Right lobe of liver (tissue), 6 donors: ENCODE results near the gene DNAJB8. TPM values are rescaled to one million over a fixed set of nuclear protein-coding genes. Genes with fewer than 3 reads are reported as not detected.

Experiments
- ATAC-seq, 4 donors: fragments of 200-7000 bp; cut with Tn5 transposase; one replicate each; pipeline ENCODE4 v1.9.1; 2020; ENCODE audit warnings: mild to moderate bottlenecking in 4 of 4, moderate library complexity in 4 of 4
- DNase-seq, 3 donors: peaks; one replicate each; pipeline ENCODE4 v3.0.0-alpha.2; 2020
- H3K27ac ChIP-seq, 3 donors: fragments of 200-600 bp; one replicate each; pipeline ENCODE4 v1.8.0; 2022
- H3K27me3 ChIP-seq, 2 donors: fragments of 200-600 bp; one replicate each; pipeline ENCODE4 v1.8.0; 2022
- H3K36me3 ChIP-seq, 4 donors: fragments of 200-600 bp; sonication (generic) in 1 of 4; one replicate each; pipeline versions ENCODE4 v1.5.1 to v1.8.0; 2017 to 2022; ENCODE audit warnings: control low read depth in 1 of 4
- H3K4me1 ChIP-seq, 4 donors: fragments of 200-600 bp; sonication (generic) in 1 of 4; one replicate each; pipeline versions ENCODE4 v1.5.1 to v1.8.0; 2017 to 2022; ENCODE audit warnings: control low read depth in 1 of 4
- H3K4me3 ChIP-seq, 3 donors: fragments of 200-600 bp; one replicate each; pipeline ENCODE4 v1.8.0; 2022
- H3K9me3 ChIP-seq, 4 donors: fragments of 200-600 bp; sonication (generic) in 1 of 4; one replicate each; pipeline versions ENCODE4 v1.5.1 to v1.8.0; 2017 to 2022; ENCODE audit warnings: control low read depth in 1 of 4
- CTCF ChIP-seq, 4 donors: fragments of 200-600 bp in 3 of 4; fragments of 450-650 bp in 1 of 4; IDR thresholded peaks; one replicate each; pipeline versions ENCODE4 v1.5.1 to v1.8.0; 2016 to 2022; ENCODE audit warnings: antibody characterized with exemption in 4 of 4, mild to moderate bottlenecking in 2 of 4
- POLR2A ChIP-seq: fragments of 450-650 bp; IDR thresholded peaks from one replicate; pipeline ENCODE4 v1.6.1; 2017; ENCODE audit warnings: antibody characterized with exemption, mild to moderate bottlenecking
- WGBS: methylation state at CpG from one replicate; pipeline ENCODE4 v1.1.6; 2018; ENCODE audit warnings: low coverage, low lambda C conversion rate; ENCODE audit not compliant: insufficient coverage; ENCODE audit errors: missing lambda C conversion rate; 5-methylcytosine and 5-hydroxymethylcytosine counted together
- intact Hi-C, 2 donors: fragments of 100-400 bp; cut with DNase I; formaldehyde crosslinking; loops; one replicate each; pipeline versions ENCODE4 v1.11.2 to v1.14.1; 2022
- total RNA-seq, 6 experiments: library from RNA; depleted of rRNA in 2 of 6; stranded (reverse); fragments of >200 nt in 2 of 6; fragmentation: NEBNext Ultra II Directional in 3 of 6; extraction: Animal tissue kit (Norgen Biotek cat#: 25700) in 3 of 6; gene quantifications; one replicate each; pipeline versions ENCODE4 v1.1.0 to v1.2.4, GENCODE V29; 2016 to 2023
- donor health status: DM: no; HTN: yes; CAD: no.
- donor health status: DM: no; HTN: no; CAD: no.
- donor health status: DM: no; HTN: no; CAD: no.
- donor health status: DM: no; HTN: yes; CAD: no.
- donor health status: DM: no; HTN: yes; CAD: no.

Gene DNAJB8
- total RNA-seq, 6 experiments from 2014 or later = not detected

GRCh38 chr3:128445357-128445756 lies 21.3 kb downstream of the DNAJB8 start:
- no peaks in the 10 kb centered on the region for H3K4me1 ChIP-seq
- no peak overlapping the region for H3K27ac ChIP-seq
- intact Hi-C loops = no loop called here
- no peak overlapping the region for H3K4me3 ChIP-seq
- no peaks in the 10 kb centered on the region for H3K36me3 ChIP-seq
- no peak for DNase-seq
- TF ChIP-seq CTCF (IDR thresholded peaks at IDR 0.05) (no peak), POLR2A (no peak)
- ATAC-seq = no peak
- H3K9me3 ChIP-seq = no peaks in the 10 kb centered on the region
- 76% methylated on average over 1 of the region's 1 CpG for WGBS
- no peaks in the 10 kb centered on the region for H3K27me3 ChIP-seq

GRCh38 chr3:128443771-128444170 lies 22.9 kb downstream of the DNAJB8 start:
- Histone ChIP-seq H3K9me3 (no peaks in the 10 kb centered on the region), H3K4me1 (no peaks in the 10 kb centered on the region), H3K36me3 (no peaks in the 10 kb centered on the region), H3K27ac (no peak overlapping the region), H3K4me3 (no peak overlapping the region), H3K27me3 (no peaks in the 10 kb centered on the region)
- intact Hi-C loops = no loop called here
- 30% methylated on average over 2 of the region's 3 CpGs for WGBS
- no peak for DNase-seq
- TF ChIP-seq POLR2A (no peak), CTCF (IDR thresholded peaks at IDR 0.05) (no peak)
- ATAC-seq = no peak

- H3K4me1 ChIP-seq = no peaks in the 10 kb centered on the region
- no peak overlapping the region for H3K27ac ChIP-seq
- no peaks in the 10 kb centered on the region for H3K9me3 ChIP-seq
- 72% methylated on average over 6 of the region's 6 CpGs for WGBS
- no peak for ATAC-seq
- H3K4me3 ChIP-seq = no peak overlapping the region
- TF ChIP-seq CTCF (IDR thresholded peaks at IDR 0.05) (no peak), POLR2A (no peak)
- H3K36me3 ChIP-seq = no peaks in the 10 kb centered on the region
- H3K27me3 ChIP-seq = no peaks in the 10 kb centered on the region
- intact Hi-C loops = no loop called here
- no peak for DNase-seq
Measured at GRCh38 chr3:128442949-128443348, 23.7 kb downstream of the DNAJB8 start.

GRCh38 chr3:128442070-128442469 lies 24.6 kb downstream of the DNAJB8 start:
- no peaks in the 10 kb centered on the region for H3K4me1 ChIP-seq
- TF ChIP-seq CTCF (IDR thresholded peaks at IDR 0.05) (no peak), POLR2A (no peak)
- no peak overlapping the region for H3K27ac ChIP-seq
- H3K4me3 ChIP-seq = no peak overlapping the region
- intact Hi-C loops = no loop called here
- H3K27me3 ChIP-seq = no peaks in the 10 kb centered on the region
- no peak for ATAC-seq
- no CpG with 5 or more reads among the region's 7 CpGs for WGBS
- no peaks in the 10 kb centered on the region for H3K9me3 ChIP-seq
- no peaks in the 10 kb centered on the region for H3K36me3 ChIP-seq
- DNase-seq = no peak

- H3K4me3 ChIP-seq = no peak overlapping the region
- no peaks in the 10 kb centered on the region for H3K9me3 ChIP-seq
- H3K4me1 ChIP-seq = no peaks in the 10 kb centered on the region
- no peak for TF ChIP-seq CTCF (IDR thresholded peaks at IDR 0.05)
- no peak for TF ChIP-seq POLR2A
- no peak overlapping the region for H3K27ac ChIP-seq
- intact Hi-C loops = no loop called here
- ATAC-seq (peak in 1 of 4 donors; percentile 32), DNase-seq (no peak)
- H3K27me3 ChIP-seq = no peaks in the 10 kb centered on the region
- H3K36me3 ChIP-seq = no peaks in the 10 kb centered on the region
- WGBS = 70% methylated on average over 1 of the region's 3 CpGs
Measured at GRCh38 chr3:128439226-128439625, 27.5 kb downstream of the DNAJB8 start.
